Upper lobe of left lung (tissue), 4 donors: ENCODE data around the gene MUC2.

Experiments used
- CTCF ChIP-seq, 6 experiments: fragments of 450-650 bp in 4 of 6; fragments of 200-600 bp in 2 of 6; sonication (generic) in 2 of 6; IDR thresholded peaks; one replicate each; pipeline ENCODE4 v1.5.1; 2016 to 2019; ENCODE audit warnings: antibody characterized with exemption in 6 of 6
- EP300 ChIP-seq, 4 donors: sonication (generic); formaldehyde crosslinking; IDR thresholded peaks; one replicate each; pipeline ENCODE4 v1.5.1; 2017; ENCODE audit warnings: antibody characterized with exemption in 4 of 4, control low read depth in 2 of 4
- POLR2AphosphoS5 ChIP-seq, 2 donors: sonication (generic); formaldehyde crosslinking; IDR thresholded peaks; one replicate each; pipeline ENCODE4 v1.5.1; 2017; ENCODE audit warnings: antibody characterized with exemption in 2 of 2

GRCh38 chr11:1105183-1105565, 30.5 kb downstream of the MUC2 start:
- TF ChIP-seq CTCF (IDR thresholded peaks at IDR 0.05) (no peak), POLR2AphosphoS5 (IDR thresholded peaks at IDR 0.05) (no peak), EP300 (IDR thresholded peaks at IDR 0.05) (no peak)
